ENCODE results near the gene ARID3A.

The ARID3A gene

DNA sequence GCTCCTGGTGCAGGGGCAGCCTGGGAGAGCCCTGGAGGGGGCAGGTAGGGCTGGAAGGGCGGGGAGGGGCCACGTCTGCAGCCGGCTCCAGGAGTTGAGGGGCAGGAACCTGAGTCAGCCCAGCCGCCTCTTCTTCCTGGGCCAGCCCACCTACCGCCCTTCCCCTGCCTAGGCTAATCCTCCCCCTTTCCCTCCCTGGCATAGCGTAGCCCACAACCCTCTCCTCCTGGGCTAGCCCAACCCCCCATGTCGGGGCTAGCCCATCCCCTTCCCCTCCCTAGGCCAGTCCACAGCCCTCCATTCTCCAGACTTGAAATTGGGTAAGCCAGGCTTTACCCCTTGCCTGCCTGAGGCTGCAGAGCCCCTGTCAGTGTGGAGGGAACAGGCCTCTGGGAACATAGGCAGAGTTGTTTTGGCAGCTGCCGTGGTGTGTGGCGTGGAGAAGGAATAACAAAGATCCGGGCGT lies 37.7 kb downstream of the ARID3A start:
- DNase-seq, result no peak

DNA sequence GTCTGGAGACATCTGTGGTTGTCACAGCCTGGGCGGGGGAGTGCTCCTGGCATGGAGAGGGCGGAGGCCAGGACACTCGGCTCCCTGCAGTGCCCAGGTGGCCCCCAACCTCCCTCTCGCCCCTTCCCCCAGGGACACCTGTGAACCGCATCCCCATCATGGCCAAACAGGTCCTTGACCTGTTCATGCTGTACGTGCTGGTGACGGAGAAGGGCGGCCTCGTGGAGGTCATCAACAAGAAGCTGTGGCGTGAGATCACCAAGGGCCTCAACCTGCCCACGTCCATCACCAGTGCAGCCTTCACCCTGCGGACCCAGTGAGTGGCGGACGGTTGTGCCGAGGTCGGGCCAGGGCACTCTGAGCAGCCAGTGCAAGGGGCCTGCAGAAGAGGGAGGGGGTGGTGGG lies 38.3 kb downstream of the ARID3A start:
- no peak for DNase-seq

DNA sequence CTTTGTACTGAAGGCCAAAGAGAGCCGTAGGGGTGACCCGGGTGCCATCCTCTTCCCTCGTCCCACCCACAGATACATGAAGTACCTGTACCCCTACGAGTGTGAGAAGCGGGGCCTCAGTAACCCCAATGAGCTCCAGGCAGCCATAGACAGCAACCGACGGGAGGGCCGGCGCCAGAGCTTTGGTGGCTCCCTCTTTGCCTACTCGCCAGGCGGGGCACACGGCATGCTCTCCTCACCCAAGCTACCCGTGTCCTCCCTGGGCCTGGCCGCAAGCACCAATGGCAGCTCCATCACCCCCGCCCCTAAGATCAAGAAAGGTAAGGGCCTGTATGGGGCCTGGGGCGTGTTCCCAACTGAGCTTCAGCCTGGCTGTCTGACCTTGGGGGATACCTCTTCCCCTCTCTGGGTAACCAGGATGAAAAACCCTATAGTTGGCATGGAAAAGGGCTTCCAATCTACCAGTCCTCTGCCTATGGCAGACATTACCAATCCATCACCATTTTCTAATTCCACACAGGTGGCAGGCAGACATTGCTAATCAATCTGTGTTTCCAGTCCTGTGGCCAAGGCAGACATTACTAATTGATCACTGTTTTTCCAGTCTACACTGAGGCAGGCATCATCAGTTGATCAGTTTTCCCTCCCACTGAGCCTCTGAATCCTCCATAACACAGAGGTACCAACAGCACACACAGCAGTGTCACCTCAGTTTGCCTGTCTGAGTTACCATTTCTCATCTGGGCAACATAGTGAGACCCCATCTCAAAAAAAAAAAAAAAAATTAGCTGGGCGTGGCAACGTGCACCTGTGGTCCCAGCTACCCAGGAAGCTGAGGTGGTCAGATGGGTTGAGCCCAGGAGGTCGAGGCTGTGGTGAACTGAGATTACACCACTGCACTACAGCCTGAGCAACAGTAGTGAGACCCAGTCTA lies 39.2 kb downstream of the ARID3A start:
- DNase-seq, result no peak

DNA sequence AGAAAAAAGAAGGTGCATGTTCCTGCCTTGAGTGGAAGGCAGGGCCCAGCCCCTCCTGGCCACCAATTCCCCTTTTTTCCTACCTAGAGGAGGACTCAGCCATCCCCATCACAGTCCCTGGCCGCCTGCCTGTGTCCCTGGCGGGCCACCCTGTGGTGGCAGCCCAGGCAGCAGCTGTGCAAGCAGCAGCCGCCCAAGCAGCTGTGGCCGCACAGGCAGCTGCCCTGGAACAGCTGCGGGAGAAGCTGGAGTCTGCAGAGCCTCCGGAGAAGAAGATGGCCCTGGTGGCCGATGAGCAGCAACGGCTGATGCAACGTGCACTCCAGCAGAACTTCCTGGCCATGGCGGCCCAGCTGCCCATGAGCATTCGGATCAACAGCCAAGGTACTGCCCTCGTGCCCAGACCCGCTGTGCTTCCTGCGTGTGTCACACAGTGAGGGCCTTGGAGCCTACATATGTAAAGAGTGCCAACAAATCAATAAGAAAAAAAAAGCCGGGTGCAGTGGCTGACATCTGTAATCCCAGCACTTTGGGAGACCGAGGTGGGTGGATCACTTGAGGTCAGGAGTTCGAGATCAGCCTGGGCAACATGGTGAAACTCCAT lies 40.8 kb downstream of the ARID3A start:
- no peak for DNase-seq

DNA sequence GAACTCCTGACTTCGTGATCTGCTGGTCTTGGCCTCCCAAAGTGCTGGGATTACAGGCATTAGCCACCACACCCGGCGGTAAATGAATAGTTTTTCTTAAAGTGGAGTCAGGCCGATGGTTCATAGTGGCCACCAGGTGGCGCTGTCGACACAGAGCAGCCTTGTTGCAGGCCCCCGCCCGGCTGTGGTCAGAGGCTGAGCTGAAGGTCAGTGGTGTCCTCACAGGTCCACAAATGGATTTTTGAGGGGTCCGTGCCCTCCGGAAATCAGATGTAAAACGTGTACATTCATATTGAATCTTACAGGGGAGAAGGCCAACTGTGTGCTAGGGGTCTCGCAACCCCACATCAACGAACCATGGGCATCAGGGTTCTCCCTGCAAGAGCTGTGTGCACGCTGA lies 44.9 kb downstream of the ARID3A start:
- DNase-seq, result no peak

DNA sequence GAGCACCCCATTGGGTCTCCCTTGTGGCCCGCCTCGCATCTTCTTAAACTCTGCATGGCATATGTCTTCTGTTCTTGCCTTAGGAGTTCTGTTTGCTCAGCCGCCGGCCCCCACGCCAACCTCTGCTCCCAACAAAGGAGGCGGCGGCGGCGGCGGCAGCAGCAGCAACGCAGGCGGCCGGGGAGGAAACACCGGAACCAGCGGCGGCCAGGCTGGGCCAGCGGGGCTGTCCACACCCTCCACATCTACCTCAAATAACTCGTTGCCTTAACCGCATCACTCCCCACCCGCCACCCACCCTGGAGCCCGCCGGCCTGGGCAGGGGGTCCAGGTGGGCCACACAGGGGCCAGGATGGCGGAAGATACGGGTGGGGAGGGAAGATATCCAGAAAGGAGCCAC lies 46.0 kb downstream of the ARID3A start:
- DNase-seq, result no peak

DNA sequence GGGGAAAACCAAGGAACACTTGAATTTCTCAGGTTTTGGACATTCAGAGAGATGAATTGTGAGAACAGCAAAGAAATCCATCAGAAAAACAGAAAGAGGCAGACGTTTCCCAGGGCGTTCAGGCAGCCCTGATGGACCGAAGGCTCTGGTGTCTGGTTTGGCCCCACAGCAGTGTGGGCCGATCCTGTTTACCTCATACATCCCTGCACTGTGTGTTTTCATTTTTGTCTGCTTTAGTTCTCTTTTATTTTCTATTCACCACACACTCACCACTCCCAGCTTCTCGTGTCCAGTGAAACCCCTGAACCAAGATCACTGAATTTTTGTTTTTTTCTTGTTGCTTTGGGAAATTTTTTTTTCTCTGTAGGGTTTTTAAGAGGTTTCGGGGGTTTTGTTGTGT lies 46.4 kb downstream of the ARID3A start:
- no peak for DNase-seq

DNA sequence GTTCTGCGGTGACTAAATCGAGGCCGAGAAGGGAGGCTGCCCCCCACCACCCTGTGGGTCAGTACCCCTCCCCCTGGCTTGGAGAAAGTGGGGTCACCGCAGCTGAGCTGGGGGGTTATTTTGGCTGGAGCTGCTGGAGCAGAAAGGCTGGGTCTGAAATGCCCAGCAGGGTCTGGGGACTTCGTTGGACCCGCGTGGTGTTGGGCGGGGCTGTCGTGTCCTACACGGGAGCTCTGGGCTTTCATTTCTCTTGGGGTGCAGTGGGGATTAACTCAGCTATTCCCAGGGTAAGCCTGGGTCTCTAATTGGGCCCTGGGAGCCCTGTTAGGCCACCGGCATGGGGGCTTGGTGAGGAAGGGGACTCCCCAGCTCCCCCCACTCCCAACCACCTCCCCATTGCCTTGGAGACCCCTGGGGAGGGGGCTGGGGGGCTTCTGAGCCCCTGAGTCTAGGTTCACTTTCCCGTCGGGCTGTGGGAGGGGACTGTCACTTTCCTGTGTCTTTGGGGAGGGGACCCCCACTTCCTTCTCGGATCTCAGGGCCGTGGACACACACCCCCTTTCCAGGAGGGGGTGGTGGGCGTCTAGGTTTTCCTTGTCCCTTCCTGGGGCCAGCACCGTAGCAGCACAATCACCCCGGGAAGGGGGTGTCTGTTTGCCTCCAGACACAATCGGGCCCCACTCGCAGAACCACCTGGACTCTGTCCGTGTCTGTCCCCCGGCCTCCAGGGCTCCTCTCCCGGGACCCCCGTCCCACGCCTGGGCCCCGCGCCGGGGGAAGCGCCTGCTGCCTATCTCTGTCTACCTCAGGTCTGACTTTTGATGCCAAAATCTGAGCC lies 48.1 kb downstream of the ARID3A start:
- DNase-seq, result no peak

DNA sequence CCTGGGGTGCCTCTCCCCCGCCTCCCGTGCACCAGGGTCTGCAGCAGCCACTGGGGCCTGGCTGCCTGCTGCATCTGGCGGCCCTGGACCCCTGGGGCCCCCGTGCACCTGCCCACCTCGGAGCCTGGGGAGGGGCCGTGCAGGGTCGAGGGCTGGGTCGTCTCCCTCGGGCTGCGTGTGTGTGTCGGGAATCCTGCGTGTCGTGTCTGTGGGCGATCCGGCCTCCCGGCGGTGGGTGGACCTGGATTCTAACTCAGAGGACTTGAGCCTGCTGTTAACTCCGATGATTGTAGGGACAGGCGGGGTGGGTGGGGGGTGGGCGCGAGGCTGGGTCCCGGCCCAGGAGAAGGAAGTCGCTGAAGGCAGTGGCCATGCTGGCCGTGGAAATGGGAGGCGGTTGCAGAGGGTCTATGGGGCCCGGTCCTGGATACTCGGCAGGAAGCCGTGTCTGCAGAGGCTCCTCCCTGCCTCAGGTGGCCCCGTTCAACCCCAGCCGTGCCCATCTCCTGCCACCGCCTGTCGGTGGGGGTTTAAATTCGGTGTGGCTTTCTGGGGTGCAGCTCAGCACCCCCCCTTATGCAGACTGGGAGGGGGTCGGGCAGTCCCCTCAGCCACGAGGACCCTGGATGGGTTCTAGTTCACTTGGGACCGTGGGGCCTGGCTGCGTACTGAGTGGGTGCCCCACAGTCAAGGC lies 48.9 kb downstream of the ARID3A start:
- no peak for DNase-seq

DNA sequence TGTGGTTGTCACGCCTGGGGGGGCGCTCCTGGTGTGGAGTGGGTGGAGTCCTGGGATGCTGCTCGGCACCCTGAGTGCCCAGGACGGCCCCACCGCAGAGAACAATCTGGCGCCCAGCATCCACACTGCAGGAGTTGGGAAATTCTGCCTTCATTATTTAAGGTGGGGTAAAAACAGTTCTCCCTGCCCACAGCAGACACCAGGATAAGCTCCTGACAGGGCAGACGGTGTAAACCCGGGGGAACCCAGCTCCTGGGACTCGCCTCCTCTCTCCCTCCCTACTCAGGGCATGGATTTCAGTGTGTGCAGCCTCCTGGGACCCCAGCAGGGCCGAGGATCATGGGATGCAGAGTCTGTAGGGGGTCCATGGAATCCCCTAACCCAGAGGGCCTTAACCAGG lies 50.6 kb downstream of the ARID3A start:
- no peak for DNase-seq

DNA sequence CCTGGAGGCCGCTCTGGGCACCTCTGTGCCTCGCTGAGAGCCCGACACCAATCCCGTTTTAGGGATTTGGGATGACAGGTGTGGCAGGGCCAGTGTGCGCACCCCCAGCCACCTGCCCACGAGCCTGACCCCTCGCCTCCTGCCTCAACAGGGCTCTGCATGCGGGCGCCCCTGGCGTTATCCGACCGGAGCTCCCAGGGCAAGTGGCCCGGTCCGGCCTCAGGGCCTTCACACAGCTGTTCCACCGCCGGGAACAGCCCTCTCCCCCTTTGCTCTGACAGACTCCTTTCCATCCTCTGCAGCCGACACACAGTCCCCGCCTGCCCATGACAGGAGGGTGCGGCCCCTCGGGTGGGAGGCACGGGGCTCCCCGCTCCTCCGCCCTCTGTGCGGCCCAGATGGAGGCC lies 51.2 kb downstream of the ARID3A start:
- DNase-seq, result no peak

DNA sequence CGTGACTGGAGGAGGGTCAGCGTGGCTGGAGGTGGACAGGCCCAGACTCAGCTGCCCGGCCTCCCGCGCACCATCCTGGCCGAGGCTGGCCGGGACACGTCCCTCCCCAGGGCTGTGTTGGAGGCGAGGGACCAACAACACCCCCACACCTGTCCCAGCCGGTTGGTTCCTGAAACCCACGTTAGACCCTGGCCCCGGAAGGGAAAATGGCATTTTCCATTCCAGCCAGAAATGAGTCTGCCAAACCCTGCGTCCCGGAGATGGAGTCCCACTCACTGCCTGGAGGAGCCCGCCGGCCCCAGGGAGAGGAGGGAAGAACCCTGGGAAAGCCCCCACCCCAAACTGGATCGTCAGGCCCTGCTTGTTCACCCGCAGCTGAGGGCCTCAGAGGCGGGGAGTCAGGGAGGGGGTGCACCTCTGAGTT lies 53.5 kb downstream of the ARID3A start:
- no peak for DNase-seq

DNA sequence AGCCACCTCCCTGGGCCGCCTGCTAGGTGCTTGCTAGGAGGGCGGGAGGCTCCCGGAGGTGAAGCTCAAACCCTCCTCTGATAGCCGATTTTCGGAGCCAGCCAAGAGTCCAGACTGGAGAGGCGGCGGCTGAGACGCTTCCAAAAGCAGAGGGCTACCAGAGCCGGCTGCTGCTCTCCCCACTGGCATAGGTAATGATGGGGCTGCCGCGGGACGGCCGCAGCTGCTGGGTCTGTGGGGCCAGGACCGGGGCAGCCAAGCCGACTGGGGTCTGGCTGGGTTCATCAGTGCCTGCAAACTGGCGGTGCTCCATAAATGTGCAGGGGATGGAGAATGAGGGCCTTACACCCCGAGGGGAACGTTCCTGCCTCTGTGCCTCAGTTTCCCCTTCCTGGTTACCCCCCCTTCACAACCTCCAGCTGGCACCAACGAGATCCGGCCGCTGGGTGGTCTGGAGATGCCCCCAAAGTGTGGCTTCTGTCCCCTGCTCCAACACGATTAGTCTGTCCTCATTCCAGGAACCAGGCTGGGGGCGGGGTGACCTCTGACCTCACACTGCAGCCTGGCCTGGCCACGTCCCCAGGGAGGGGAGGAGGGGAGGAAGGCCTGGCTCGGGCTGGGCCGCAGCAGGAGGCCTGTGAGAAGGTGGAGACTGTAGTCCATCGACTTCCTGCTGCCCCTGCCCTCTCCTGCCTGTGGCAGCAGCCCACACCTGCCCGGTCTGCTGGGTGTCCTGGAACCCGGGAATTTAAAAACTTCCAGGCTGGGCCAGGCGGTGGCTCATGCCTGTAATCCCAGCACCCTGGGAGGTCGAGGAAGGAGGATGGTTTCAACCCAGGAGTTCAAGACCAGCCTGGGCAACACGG lies 54.5 kb downstream of the ARID3A start:
- DNase-seq, result no peak

DNA sequence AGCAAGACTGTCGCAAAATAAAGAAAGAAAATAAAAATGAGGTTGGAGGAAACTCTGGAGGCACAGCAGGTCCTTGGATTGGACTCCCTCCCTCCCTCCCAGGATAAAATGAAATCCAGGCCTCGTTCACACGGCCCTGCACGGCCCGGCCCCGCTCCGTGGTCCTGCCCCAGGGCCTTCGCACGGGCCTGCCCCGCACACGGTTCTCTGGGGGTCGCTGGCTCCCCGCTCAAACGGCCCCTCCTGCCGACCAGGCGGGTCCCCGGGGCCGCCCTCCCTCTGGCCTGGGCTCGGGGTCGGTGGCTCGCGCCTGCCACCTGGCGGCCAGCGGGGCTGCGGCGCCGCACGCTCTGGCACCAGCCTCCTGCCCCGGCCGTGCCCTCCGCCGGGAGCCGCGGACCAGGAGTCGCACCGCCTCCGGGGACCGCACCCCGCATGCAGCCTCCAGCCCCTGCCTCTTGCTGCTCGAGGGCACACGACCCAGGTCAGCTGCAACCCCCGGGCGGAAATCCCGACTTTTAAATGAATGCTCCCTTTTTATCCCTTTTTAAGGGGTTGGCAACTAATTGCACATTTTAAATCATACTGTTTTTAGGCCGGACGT lies 56.8 kb downstream of the ARID3A start:
- DNase-seq, result peak; percentile 46

DNA sequence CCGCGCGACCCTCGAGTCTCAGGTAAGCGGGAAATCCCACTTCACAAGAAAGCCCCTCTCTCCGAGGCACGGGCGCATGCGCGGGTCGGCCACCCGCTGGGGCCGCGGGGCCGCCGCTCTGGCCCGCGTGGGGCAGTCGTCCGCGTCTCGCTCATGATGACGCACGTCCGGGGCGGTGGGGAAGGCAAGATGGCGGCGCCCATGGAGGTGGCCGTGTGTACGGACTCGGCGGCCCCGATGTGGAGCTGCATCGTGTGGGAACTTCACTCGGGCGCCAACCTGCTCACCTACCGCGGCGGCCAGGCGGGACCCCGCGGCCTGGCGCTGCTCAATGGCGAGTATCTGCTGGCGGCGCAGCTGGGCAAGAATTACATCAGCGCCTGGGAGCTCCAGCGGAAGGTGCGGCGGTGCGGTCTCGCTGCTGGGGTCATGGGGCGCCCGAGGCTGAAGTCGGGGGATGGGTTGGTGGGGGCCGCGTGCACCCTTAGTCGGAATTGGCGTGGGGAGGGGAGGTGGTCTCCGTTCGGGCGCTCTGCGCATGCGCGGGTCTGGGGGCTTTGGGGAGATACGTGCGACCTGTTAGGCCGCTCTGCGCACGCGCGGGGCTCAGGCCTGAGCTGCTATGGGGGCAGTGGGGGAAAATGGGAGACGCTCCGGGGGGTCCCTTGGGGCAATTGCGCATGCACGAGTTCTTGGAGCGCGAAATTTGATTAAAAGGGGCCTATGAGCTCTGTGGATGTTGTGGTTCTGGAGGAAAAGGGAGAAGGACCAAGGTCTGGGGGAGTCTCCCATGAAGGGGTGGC lies 58.5 kb downstream of the ARID3A start, which contains the start of gene WDR18:
WDR18 (plus strand) TSS at position 181 of the 803 bp plus-strand sequence; CDS start at position 190, 9 bp downstream.
- DNase-seq, result peak; percentile 86

DNA sequence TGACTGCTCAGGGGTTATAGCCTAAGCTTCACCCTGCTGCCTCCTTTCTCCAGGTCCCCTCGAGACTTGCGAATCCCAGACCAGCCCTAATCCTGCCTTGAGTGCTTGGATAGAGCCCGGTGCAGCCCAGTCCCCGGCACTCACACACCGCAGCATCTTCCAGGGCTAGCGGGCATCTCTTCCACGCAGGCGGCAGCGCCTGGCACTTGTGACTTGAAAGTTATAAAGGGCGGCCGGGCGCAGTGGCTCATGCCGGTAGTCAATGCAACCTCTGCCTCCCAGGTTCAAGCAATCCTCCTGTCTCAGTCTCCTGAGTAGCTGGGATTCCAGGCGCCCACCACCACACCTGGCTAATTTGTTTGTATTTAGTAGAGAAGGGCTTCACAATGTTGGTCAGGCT lies 60.2 kb downstream of the ARID3A start:
- no peak for DNase-seq

DNA sequence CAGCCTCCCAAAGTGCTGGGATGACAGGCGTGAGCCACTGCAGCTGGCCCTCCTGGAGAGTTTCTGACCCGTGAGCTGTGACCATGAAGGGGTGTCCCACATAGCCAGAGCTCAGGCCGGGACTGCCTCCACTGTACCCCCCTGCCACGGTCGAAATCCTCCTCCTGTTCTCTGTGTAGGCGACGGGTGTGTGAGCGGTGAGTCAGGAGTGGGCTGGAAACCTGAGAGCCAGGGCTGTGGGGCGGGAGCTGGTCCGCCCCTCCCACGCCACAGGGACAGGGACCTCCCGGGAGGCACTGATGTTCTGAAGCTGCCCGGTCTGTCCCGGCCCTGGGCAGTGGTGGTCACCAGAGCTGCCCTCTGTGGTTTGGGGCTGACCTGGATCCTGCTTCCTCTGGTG lies 62.2 kb downstream of the ARID3A start:
- no peak for DNase-seq

DNA sequence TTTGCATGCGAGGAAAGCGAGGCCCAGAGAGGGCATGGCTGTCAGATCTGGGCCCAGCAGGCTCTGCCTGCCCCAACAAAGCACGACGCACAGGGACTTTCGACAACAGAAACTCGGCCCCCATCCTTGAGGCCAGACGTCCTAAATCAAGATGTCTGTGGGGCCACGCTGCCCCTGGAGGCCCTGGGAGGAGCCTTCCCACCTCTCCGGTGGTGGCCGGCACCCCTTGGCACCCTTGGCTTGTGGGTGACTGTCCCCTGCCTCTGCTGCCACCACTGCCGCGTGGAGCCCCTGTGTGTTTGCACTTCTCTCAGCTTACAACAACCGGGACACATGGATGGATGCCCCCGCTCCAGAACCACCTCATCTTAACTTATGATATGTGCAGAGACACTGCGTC lies 62.7 kb downstream of the ARID3A start:
- DNase-seq, result no peak

DNA sequence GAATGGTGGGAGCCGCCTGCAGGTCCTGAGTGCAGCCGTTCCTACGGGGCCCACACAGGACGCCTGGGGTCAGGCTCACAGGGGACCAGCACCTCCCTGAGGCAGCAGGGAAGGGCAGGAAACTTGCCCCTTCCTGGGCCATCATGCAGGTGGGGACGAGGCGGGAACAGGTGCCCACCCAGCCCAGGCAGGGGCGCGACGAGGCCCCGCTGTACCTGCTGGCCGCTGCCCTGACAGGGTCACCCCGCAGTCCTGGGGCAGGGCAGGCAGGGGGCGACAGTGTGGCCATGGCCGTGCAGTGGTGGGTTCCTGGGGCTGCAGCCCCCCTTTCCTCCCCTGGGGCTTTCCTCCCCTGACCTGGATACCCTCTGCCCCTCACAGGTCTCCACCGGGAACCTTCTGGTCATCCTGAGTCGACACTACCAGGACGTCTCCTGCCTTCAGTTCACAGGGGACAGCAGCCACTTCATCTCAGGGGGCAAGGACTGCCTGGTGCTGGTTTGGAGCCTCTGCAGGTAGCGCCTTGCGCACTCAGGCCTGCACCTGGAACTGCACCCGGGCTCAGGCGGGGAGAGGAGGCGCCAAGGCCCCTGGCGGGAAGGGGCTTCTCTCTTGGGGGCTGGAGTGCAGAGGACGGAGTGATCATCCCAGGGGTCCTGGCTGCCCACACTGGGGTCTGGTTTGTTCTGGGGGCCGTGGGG lies 63.7 kb downstream of the ARID3A start:
- no peak for DNase-seq

DNA sequence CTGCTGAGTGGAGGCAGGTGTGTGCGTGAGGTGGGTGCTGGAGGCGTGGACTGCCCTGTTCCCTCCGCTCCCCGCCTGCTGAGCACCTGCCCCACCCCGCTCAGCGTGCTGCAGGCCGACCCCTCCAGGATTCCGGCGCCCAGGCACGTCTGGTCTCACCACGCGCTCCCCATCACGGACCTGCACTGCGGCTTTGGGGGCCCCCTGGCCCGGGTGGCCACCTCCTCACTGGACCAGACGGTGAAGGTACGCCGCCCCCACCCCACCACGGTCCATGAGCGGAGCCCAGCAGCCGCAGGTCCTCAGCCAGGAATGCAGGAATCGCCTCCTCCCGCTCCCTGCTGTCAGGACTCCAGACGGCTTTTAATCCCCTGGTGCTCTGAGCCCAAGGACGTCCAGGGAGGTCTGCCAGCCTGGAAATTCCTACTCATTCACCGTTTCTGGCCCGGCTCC lies 64.3 kb downstream of the ARID3A start:
- no peak for DNase-seq

Measured in CD4-positive, alpha-beta T cell treated with Interleukin-4 for 4 hours (primary cell).